B cell (primary cell): ENCODE data around the gene WFDC5. TPM values are rescaled to one million over a fixed set of nuclear protein-coding genes. Genes with fewer than 3 reads are reported as not detected.

ENCODE experiments used
- ATAC-seq: fragments of 200-7000 bp; cut with Tn5 transposase; one replicate; pipeline ENCODE4 v1.10.0; 2021; ENCODE audit warnings: low read depth, mild to moderate bottlenecking, moderate number of reproducible peaks, moderate library complexity
- CTCF ChIA-PET: fragments of 350-600 bp; sonication (Branson Sonifier 250); formaldehyde crosslinking; loops from one replicate; lab custom pipeline; 2021; ENCODE audit warnings: antibody characterized with exemption, inconsistent platforms; lab: Charles Lee
- POLR2A ChIA-PET: fragments of 350-600 bp; sonication (Branson Sonifier 250); formaldehyde crosslinking; loops from one replicate; lab custom pipeline; 2021; ENCODE audit warnings: antibody characterized with exemption; lab: Charles Lee
- DNase-seq: peaks from one replicate; pipeline ENCODE4 v3.0.0; 2013
- H2AFZ ChIP-seq: 2 replicates; pipeline ENCODE4 v1.6.1; 2012; ENCODE audit warnings: mild to moderate bottlenecking, low read depth, low read length; ENCODE audit not compliant: insufficient read depth, poor library complexity, severe bottlenecking
- H3K27ac ChIP-seq, 2 donors: 1 replicate in 1 of 2; 2 replicates in 1 of 2; pipeline ENCODE4 v1.5.1; 2012 to 2013; ENCODE audit warnings: low read length in 2 of 2, mild to moderate bottlenecking in 2 of 2, moderate library complexity in 1 of 2
- H3K27me3 ChIP-seq, 4 experiments: fragments of 200-600 bp in 1 of 4; sonication (generic) in 1 of 4; replicated peaks in 1 of 4; 1 replicate in 2 of 4; 2 replicates in 2 of 4; pipeline versions ENCODE4 v1.6.1 to v1.7.0; 2013 to 2016; ENCODE audit warnings: low read length in 3 of 4, mild to moderate bottlenecking in 2 of 4, mixed read lengths in 1 of 4, moderate library complexity in 1 of 4; ENCODE audit not compliant: insufficient read depth in 4 of 4, control insufficient read depth in 3 of 4; ENCODE audit errors: control extremely low read depth in 1 of 4
- H3K36me3 ChIP-seq, 2 experiments: replicated peaks in 1 of 2; 1 replicate in 1 of 2; 2 replicates in 1 of 2; pipeline versions ENCODE4 v1.6.1 to v1.7.1; 2013; ENCODE audit warnings: low read length in 1 of 2; ENCODE audit not compliant: insufficient read depth in 2 of 2, control insufficient read depth in 1 of 2; ENCODE audit errors: control extremely low read depth in 1 of 2, extremely low read depth in 1 of 2
- H3K4me1 ChIP-seq, 2 donors: fragments of 200-600 bp in 1 of 2; sonication (generic) in 1 of 2; 1 replicate in 1 of 2; 2 replicates in 1 of 2; pipeline versions ENCODE4 v1.5.1 to v1.6.1; 2013 to 2017; ENCODE audit warnings: low read length in 2 of 2; ENCODE audit not compliant: control insufficient read depth in 2 of 2, insufficient read depth in 2 of 2
- H3K4me2 ChIP-seq: replicated peaks from 2 replicates; pipeline ENCODE3; 2012; ENCODE audit warnings: mild to moderate bottlenecking, low read depth, low read length; ENCODE audit not compliant: poor library complexity, severe bottlenecking
- H3K4me3 ChIP-seq, 5 experiments: fragments of 200-600 bp in 1 of 5; sonication (generic) in 1 of 5; 1 replicate in 3 of 5; 2 replicates in 2 of 5; pipeline versions ENCODE4 v1.5.1 to v1.7.0; 2011 to 2016; ENCODE audit warnings: low read length in 4 of 5, mild to moderate bottlenecking in 4 of 5, low read depth in 2 of 5, control low read depth in 1 of 5, moderate library complexity in 1 of 5; ENCODE audit not compliant: insufficient read depth in 1 of 5; ENCODE audit errors: control extremely low read depth in 1 of 5, extremely low read depth in 1 of 5
- H3K79me2 ChIP-seq: fragments of 200-600 bp; sonication (generic); one replicate; pipeline ENCODE4 v1.6.0; 2016; ENCODE audit warnings: low read length; ENCODE audit not compliant: control insufficient read depth, insufficient read depth
- H3K9ac ChIP-seq: fragments of 200-600 bp; sonication (generic); 2 replicates; pipeline ENCODE4 v1.6.1; 2017; ENCODE audit warnings: mild to moderate bottlenecking, low read length, moderate library complexity
- H3K9me3 ChIP-seq, 3 donors: one replicate each; pipeline versions ENCODE4 v1.6.1 to v1.7.1; 2013; ENCODE audit warnings: low read length in 2 of 3; ENCODE audit not compliant: control insufficient read depth in 2 of 3, insufficient read depth in 1 of 3; ENCODE audit errors: control extremely low read depth in 1 of 3
- H4K20me1 ChIP-seq: 2 replicates; pipeline ENCODE4 v1.6.0; 2012; ENCODE audit warnings: mild to moderate bottlenecking, low read length; ENCODE audit not compliant: insufficient read depth, control insufficient read depth, poor library complexity, severe bottlenecking
- H3K27ac Mint-ChIP-seq: one replicate; pipeline ENCODE4 v1.8.0; 2021; ENCODE audit warnings: mixed read lengths
- H3K27me3 Mint-ChIP-seq: one replicate; pipeline ENCODE4 v1.8.0; 2021; ENCODE audit warnings: mixed read lengths
- H3K4me1 Mint-ChIP-seq: one replicate; pipeline ENCODE4 v1.8.0; 2021; ENCODE audit warnings: mixed read lengths
- H3K4me3 Mint-ChIP-seq: one replicate; pipeline ENCODE4 v1.8.0; 2021; ENCODE audit warnings: mixed read lengths
- H3K9me3 Mint-ChIP-seq: one replicate; pipeline ENCODE4 v1.8.0; 2022; ENCODE audit warnings: mixed read lengths; ENCODE audit not compliant: insufficient read depth
- EZH2 ChIP-seq: IDR thresholded peaks from 2 replicates; pipeline ENCODE4 v1.6.1; 2012; ENCODE audit warnings: borderline replicate concordance, low read depth, mild to moderate bottlenecking, moderate library complexity, low read length; ENCODE audit not compliant: insufficient read depth, poor library complexity, severe bottlenecking
- WGBS: methylation state at CpG from one replicate; pipeline ENCODE4 v1.1.5; 2013; ENCODE audit warnings: missing lambda C conversion rate; ENCODE audit not compliant: insufficient coverage; 5-methylcytosine and 5-hydroxymethylcytosine counted together
- intact Hi-C: fragments of 100-400 bp; cut with micrococcal nuclease; formaldehyde crosslinking; loops from one replicate; pipeline ENCODE4 v1.10.0; 2022
- polyA plus RNA-seq: library from polyadenylated mRNA; depleted of rRNA; stranded (reverse); fragments of >200 nt; gene quantifications from 2 replicates; pipeline ENCODE4 v1.2.3, GENCODE V29; 2012
- total RNA-seq, 2 donors: library from RNA; stranded (reverse); fragments of 120-200 nt in 1 of 2; gene quantifications; 1 replicate in 1 of 2; 2 replicates in 1 of 2; pipeline versions ENCODE4 v1.2.3 to v1.2.4, GENCODE V29; 2013 to 2022
- TF ChIP-seq, protein P1 (sequence below): fragments of 200-600 bp; IDR thresholded peaks from one replicate; pipeline ENCODE4 v1.8.0; 2022; ENCODE audit warnings: antibody characterized with exemption, mild to moderate bottlenecking

Gene WFDC5
- total and polyA plus RNA-seq, 2 donors (not counting 1 experiment from before 2014, with no cell fraction given) = not detected

DNA sequence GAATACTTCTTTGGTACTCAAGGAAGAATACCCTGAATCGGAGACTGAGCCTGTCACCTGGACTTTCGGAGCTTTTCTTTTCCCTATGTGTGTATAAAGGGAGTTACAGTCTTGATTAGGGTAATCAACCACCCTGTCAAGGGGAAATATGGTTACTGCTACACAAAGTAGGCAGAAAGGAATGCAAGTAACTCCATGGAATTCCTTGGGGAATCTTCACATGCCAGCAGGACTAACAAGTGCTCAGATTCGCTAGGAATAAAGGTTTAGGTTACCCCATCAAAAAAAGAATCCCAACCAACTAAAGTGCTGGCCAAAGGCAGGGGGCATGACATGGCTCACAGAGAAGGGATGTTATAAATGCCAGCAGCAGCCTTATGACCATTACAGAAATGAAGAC lies 24.5 kb downstream of the WFDC5 start:
- H3K4me3 ChIP-seq = no peak overlapping the region
- H3K9me3 ChIP-seq = no peaks in the 10 kb centered on the region
- H3K27ac Mint-ChIP-seq = no peak overlapping the region
- no peak overlapping the region for H3K9ac ChIP-seq
- no peaks in the 10 kb centered on the region for H3K9me3 Mint-ChIP-seq
- H3K27me3 Mint-ChIP-seq = no peaks in the 10 kb centered on the region
- peaks cover 21% of the 10 kb centered on the region for H3K4me1 Mint-ChIP-seq
- peaks cover 0 to 1% of the 10 kb centered on the region in 2 experiments for H3K36me3 ChIP-seq
- no peaks in the 10 kb centered on the region for H3K27me3 ChIP-seq
- intact Hi-C loops = no loop called here
- POLR2A ChIA-PET = no interaction called here
- WGBS = no CpG with 5 or more reads among the region's 3 CpGs
- H3K4me1 ChIP-seq = peaks cover 11 to 15% of the 10 kb centered on the region in 2 donors
- H3K27ac ChIP-seq = no peak overlapping the region
- no peak for TF ChIP-seq EZH2
- TF ChIP-seq, protein P1, sequence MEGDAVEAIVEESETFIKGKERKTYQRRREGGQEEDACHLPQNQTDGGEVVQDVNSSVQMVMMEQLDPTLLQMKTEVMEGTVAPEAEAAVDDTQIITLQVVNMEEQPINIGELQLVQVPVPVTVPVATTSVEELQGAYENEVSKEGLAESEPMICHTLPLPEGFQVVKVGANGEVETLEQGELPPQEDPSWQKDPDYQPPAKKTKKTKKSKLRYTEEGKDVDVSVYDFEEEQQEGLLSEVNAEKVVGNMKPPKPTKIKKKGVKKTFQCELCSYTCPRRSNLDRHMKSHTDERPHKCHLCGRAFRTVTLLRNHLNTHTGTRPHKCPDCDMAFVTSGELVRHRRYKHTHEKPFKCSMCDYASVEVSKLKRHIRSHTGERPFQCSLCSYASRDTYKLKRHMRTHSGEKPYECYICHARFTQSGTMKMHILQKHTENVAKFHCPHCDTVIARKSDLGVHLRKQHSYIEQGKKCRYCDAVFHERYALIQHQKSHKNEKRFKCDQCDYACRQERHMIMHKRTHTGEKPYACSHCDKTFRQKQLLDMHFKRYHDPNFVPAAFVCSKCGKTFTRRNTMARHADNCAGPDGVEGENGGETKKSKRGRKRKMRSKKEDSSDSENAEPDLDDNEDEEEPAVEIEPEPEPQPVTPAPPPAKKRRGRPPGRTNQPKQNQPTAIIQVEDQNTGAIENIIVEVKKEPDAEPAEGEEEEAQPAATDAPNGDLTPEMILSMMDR = no peak
- H3K4me2 ChIP-seq = no peak overlapping the region
- H3K79me2 ChIP-seq = no peaks in the 10 kb centered on the region
- CTCF ChIA-PET = interaction anchor here (1.3 kb wide), 1 partner anchor 39 kb away, joined by 3 read pairs; no protein-coding TSS in a partner anchor
- no peak for DNase-seq
- ATAC-seq = no peak
- H4K20me1 ChIP-seq = no peaks in the 10 kb centered on the region
- H3K4me3 Mint-ChIP-seq = no peak overlapping the region
- H2AFZ ChIP-seq = no peak overlapping the region

DNA sequence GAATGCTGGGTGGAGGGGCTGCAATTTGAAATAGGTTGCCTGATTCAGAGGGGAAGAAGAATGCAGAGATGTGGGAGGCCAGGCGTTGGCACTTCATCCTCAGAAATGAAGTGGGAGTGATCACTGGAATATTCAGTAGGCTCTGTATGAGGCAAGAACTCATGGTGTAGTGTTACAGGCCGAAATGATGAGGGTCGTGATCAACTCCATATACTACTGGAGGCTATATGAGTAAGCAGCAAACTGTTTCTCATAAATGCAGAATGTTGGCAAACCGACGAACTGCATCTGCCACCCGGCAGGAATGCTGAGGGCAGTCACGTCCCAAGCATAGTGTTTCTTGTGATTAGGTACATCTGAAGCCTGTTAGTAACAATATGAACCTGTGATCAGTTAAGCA lies 26.7 kb downstream of the WFDC5 start:
- Histone ChIP-seq H3K9ac (no peak overlapping the region), H4K20me1 (no peaks in the 10 kb centered on the region), H3K4me2 (no peak overlapping the region), H3K27ac (no peak overlapping the region), H3K9me3 (no peaks in the 10 kb centered on the region), H3K79me2 (no peaks in the 10 kb centered on the region), H3K4me3 (no peak overlapping the region), H2AFZ (no peak overlapping the region), H3K4me1 (peaks cover 11 to 14% of the 10 kb centered on the region in 2 donors), H3K27me3 (no peaks in the 10 kb centered on the region), H3K36me3 (peaks cover under 1 to 1% of the 10 kb centered on the region in 2 experiments)
- peaks cover 28% of the 10 kb centered on the region for H3K4me1 Mint-ChIP-seq
- intact Hi-C loops = no loop called here
- POLR2A ChIA-PET = interaction anchor here (0.7 kb wide), 1 partner anchor 9 kb away, joined by 4 read pairs; no protein-coding TSS in a partner anchor
- 100% methylated on average over 2 of the region's 7 CpGs for WGBS
- no peak overlapping the region for H3K4me3 Mint-ChIP-seq
- H3K9me3 Mint-ChIP-seq = no peaks in the 10 kb centered on the region
- CTCF ChIA-PET = interaction anchor here (1.2 to 2.2 kb wide), 2 partner anchors 9 to 45 kb away, joined by 3 to 7 read pairs; no protein-coding TSS in a partner anchor
- no peak for DNase-seq
- no peak overlapping the region for H3K27ac Mint-ChIP-seq
- no peaks in the 10 kb centered on the region for H3K27me3 Mint-ChIP-seq
- no peak for ATAC-seq
- TF ChIP-seq, protein P1 = no peak
- no peak for TF ChIP-seq EZH2
